Astrocyte (in vitro differentiated cells and primary cell): ENCODE results near the gene RAB29. TPM values are rescaled to one million over a fixed set of nuclear protein-coding genes. Genes with fewer than 3 reads are reported as not detected.

Experiments used
- DNase-seq: peaks from one replicate; pipeline ENCODE4 v3.0.0-alpha.2; 2010; ENCODE audit warnings: low read depth
- FAIRE-seq: peaks from 2 replicates; lab custom pipeline; 2011; peaks lifted over from hg19 to GRCh38; lab: Jason Lieb, UNC
- H2AFZ ChIP-seq: 2 replicates; pipeline ENCODE4 v1.6.0; 2012; ENCODE audit warnings: low read depth, low read length, inconsistent platforms
- H3K27ac ChIP-seq: 2 replicates; pipeline ENCODE4 v1.5.1; 2011; ENCODE audit warnings: low read depth, low read length, inconsistent platforms
- H3K27me3 ChIP-seq: 2 replicates; pipeline ENCODE4 v1.6.0; 2011; ENCODE audit warnings: low read length, inconsistent platforms; ENCODE audit not compliant: insufficient read depth
- H3K36me3 ChIP-seq: 2 replicates; pipeline ENCODE4 v1.5.1; 2011; ENCODE audit warnings: low read length, inconsistent platforms; ENCODE audit not compliant: insufficient read depth
- H3K4me1 ChIP-seq: 2 replicates; pipeline ENCODE4 v1.5.1; 2011; ENCODE audit warnings: low read length, inconsistent platforms; ENCODE audit not compliant: insufficient read depth
- H3K4me2 ChIP-seq: 2 replicates; pipeline ENCODE4 v1.6.0; 2012; ENCODE audit warnings: low read length, inconsistent platforms
- H3K4me3 ChIP-seq: 2 replicates; pipeline ENCODE4 v1.5.1; 2011; ENCODE audit warnings: low read depth, mild to moderate bottlenecking, low read length, inconsistent platforms; ENCODE audit not compliant: insufficient read depth
- H3K79me2 ChIP-seq: 2 replicates; pipeline ENCODE4 v1.6.0; 2012; ENCODE audit warnings: mild to moderate bottlenecking, low read length, inconsistent platforms; ENCODE audit not compliant: insufficient read depth
- H3K9ac ChIP-seq: 2 replicates; pipeline ENCODE4 v1.6.0; 2012; ENCODE audit warnings: mild to moderate bottlenecking, low read length, inconsistent platforms
- H3K9me3 ChIP-seq: 2 replicates; pipeline ENCODE4 v1.5.1; 2012; ENCODE audit warnings: low read depth, mild to moderate bottlenecking, low read length, inconsistent platforms; ENCODE audit not compliant: insufficient read depth
- H4K20me1 ChIP-seq: 2 replicates; pipeline ENCODE4 v1.6.0; 2012; ENCODE audit warnings: low read length, inconsistent platforms; ENCODE audit not compliant: insufficient read depth
- H3K27ac Mint-ChIP-seq: one replicate; pipeline ENCODE4 v1.8.0; 2021; ENCODE audit warnings: mild to moderate bottlenecking, mixed read lengths; ENCODE audit not compliant: unreplicated experiment
- H3K27me3 Mint-ChIP-seq: one replicate; pipeline ENCODE4 v1.8.0; 2021; ENCODE audit warnings: low read depth, mixed read lengths; ENCODE audit not compliant: unreplicated experiment
- H3K36me3 Mint-ChIP-seq: one replicate; pipeline ENCODE4 v1.8.0; 2021; ENCODE audit warnings: low read depth, mixed read lengths; ENCODE audit not compliant: unreplicated experiment
- H3K4me1 Mint-ChIP-seq: one replicate; pipeline ENCODE4 v1.8.0; 2021; ENCODE audit warnings: low read depth, mixed read lengths; ENCODE audit not compliant: unreplicated experiment
- H3K4me3 Mint-ChIP-seq: one replicate; pipeline ENCODE4 v1.8.0; 2021; ENCODE audit warnings: mild to moderate bottlenecking, moderate library complexity, mixed read lengths; ENCODE audit not compliant: unreplicated experiment
- H3K9me3 Mint-ChIP-seq: one replicate; pipeline ENCODE4 v1.8.0; 2021; ENCODE audit warnings: mild to moderate bottlenecking, mixed read lengths; ENCODE audit not compliant: unreplicated experiment
- CTCF ChIP-seq: IDR thresholded peaks from 2 replicates; pipeline ENCODE4 v1.5.1; 2011; ENCODE audit warnings: low read depth, mild to moderate bottlenecking, inconsistent platforms, low read length, moderate library complexity; ENCODE audit not compliant: insufficient read depth
- EZH2 ChIP-seq: IDR thresholded peaks from 2 replicates; pipeline ENCODE4 v1.6.1; 2012; ENCODE audit warnings: mild to moderate bottlenecking, low read length, inconsistent platforms; ENCODE audit not compliant: insufficient read depth
- total RNA-seq: library from RNA; stranded (reverse); gene quantifications from 2 replicates; pipeline ENCODE4 v1.2.1, GENCODE V29; 2021

Gene RAB29
- total RNA-seq, 1 donor from 2014 or later = 13.3 TPM

- no peak for TF ChIP-seq EZH2
- no peak for TF ChIP-seq CTCF
- H3K4me1 Mint-ChIP-seq = peaks cover 2% of the 10 kb centered on the region
- DNase-seq = peak; percentile 25
- H3K9me3 Mint-ChIP-seq = no peaks in the 10 kb centered on the region
- peaks cover 4% of the 10 kb centered on the region for H3K4me1 ChIP-seq
- H3K79me2 ChIP-seq = no peaks in the 10 kb centered on the region
- H3K27ac Mint-ChIP-seq = no peak overlapping the region
- no peaks in the 10 kb centered on the region for H3K9me3 ChIP-seq
- no peaks in the 10 kb centered on the region for H4K20me1 ChIP-seq
- no peak for FAIRE-seq
- no peaks in the 10 kb centered on the region for H3K36me3 ChIP-seq
- peak overlapping the region; percentile 97 for H3K4me2 ChIP-seq
- H3K4me3 ChIP-seq = peak overlapping the region; percentile 80
- peaks cover 6% of the 10 kb centered on the region for H3K27me3 ChIP-seq
- H3K27me3 Mint-ChIP-seq = peaks cover 3% of the 10 kb centered on the region
- H3K9ac ChIP-seq = peak overlapping the region; percentile 81
- no peak overlapping the region for H3K27ac ChIP-seq
- H2AFZ ChIP-seq = no peak overlapping the region
- peak overlapping the region; percentile 97 for H3K4me3 Mint-ChIP-seq
- no peaks in the 10 kb centered on the region for H3K36me3 Mint-ChIP-seq
These were observed 405 bp upstream of the RAB29 start for GRCh38 chr1:205775717-205776056.

GRCh38 chr1:205774198-205775014, 876 bp downstream of the RAB29 start:
- no peak for TF ChIP-seq EZH2
- no peak for TF ChIP-seq CTCF
- no peaks in the 10 kb centered on the region for H3K36me3 ChIP-seq
- peak overlapping the region; percentile 97 for H3K4me2 ChIP-seq
- no peak for DNase-seq
- Mint-ChIP-seq H3K27me3 (peaks cover 3% of the 10 kb centered on the region), H3K4me3 (peak overlapping the region; percentile 97), H3K4me1 (peaks cover 9% of the 10 kb centered on the region), H3K9me3 (no peaks in the 10 kb centered on the region), H3K27ac (no peak overlapping the region), H3K36me3 (no peaks in the 10 kb centered on the region)
- H3K9me3 ChIP-seq = no peaks in the 10 kb centered on the region
- no peaks in the 10 kb centered on the region for H3K79me2 ChIP-seq
- peak overlapping the region; percentile 80 for H3K4me3 ChIP-seq
- H2AFZ ChIP-seq = peak overlapping the region; percentile 98
- H3K4me1 ChIP-seq = peaks cover 4% of the 10 kb centered on the region
- peak overlapping the region; percentile 81 for H3K9ac ChIP-seq
- no peak for FAIRE-seq
- no peaks in the 10 kb centered on the region for H4K20me1 ChIP-seq
- H3K27ac ChIP-seq = no peak overlapping the region
- H3K27me3 ChIP-seq = peaks cover 6% of the 10 kb centered on the region

- H3K4me3 Mint-ChIP-seq = no peak overlapping the region
- H2AFZ ChIP-seq = no peak overlapping the region
These were observed 2.7 kb downstream of the RAB29 start for GRCh38 chr1:205772607-205773032.

More at GRCh38 chr1:205772607-205773032, 2.7 kb downstream of the RAB29 start:
- peaks cover 6% of the 10 kb centered on the region for H3K27me3 ChIP-seq
- no peak for DNase-seq
- H3K4me2 ChIP-seq = no peak overlapping the region
- Mint-ChIP-seq H3K9me3 (no peaks in the 10 kb centered on the region), H3K4me1 (peaks cover 10% of the 10 kb centered on the region), H3K27me3 (no peaks in the 10 kb centered on the region), H3K27ac (no peak overlapping the region), H3K36me3 (peaks cover 2% of the 10 kb centered on the region)
- FAIRE-seq = no peak
- H3K9me3 ChIP-seq = no peaks in the 10 kb centered on the region
- H3K4me3 ChIP-seq = no peak overlapping the region
- no peaks in the 10 kb centered on the region for H3K36me3 ChIP-seq
- H3K4me1 ChIP-seq = peaks cover 4% of the 10 kb centered on the region
- no peak for TF ChIP-seq EZH2
- no peak for TF ChIP-seq CTCF
- no peaks in the 10 kb centered on the region for H3K79me2 ChIP-seq
- H3K27ac ChIP-seq = no peak overlapping the region
- no peak overlapping the region for H3K9ac ChIP-seq
- H4K20me1 ChIP-seq = no peaks in the 10 kb centered on the region
